ENCODE measurements around the gene CCL16.

Gene CCL16

DNA sequence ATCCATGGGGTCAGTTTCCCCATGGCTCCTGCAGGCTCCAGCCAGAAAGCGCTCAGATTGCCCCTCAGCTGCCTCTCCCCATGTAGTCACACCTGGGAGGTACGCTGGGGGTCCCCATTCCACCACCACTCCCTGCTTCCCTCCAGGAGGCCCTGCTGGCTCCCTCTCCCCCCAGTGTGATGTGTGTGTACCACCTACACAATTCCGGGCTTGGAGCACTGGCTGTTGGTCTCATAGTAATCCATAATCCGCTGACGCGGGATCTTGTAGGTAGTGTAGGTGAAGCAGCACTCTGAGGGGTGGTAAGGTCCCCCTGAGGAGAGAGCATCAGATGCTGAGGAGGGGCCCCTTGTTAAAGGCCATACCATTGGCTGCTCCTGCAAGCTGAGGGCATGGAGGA, 2.8 kb upstream of the CCL16 start:
- H3K27ac ChIP-seq (ENCODE audit: low read length) = no peak overlapping the region

DNA sequence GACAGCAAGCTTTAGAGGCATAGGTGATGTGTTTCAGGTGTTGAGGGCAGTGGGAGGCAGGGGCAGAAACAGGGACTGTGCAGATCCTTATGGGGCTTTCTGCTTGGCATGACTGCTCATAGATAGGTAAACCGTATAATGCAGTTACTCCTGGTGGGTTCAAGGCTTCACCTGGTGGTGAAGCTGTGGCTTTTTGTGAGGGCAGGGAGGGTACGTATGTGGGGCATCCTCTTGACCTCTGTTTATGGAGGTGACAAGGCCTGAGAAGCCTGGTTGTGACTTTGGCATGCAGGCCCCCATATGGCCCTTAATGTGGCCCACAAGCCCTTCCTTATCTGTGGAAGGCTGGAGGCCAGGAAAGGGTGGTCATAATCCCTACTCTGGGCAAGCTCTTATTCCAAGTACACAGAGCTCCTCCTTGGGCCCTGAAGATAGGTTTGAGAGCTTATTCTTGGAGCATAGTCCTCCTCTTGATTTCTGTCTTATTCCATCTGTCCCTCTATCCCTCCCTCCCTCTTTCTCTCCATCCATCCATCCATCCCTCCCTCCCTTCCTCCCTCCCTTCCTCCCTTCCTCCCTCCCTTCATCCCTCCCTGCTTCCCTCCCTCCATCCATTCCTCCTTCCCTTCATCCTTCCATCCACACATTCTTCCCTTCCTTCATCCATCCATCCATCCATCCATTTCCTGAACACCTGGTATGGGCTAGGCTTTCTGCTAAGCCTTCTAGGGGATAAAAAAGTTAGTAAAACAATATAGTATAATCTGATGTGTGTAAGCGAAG, 1.3 kb upstream of the CCL16 start:
- Histone ChIP-seq H3K9me3 (ENCODE audit: control insufficient read depth in 1 of 2, low read length in 2 of 2) (no peaks in the 10 kb centered on the region), H3K36me3 (ENCODE audit: control insufficient read depth in 1 of 2, insufficient read depth in 2 of 2, low read length in 2 of 2) (no peaks in the 10 kb centered on the region), H3K4me1 (ENCODE audit: control insufficient read depth in 1 of 2, insufficient read depth in 2 of 2, low read length in 2 of 2) (no peaks in the 10 kb centered on the region), H3K27ac (ENCODE audit: low read length) (no peak overlapping the region), H3K4me3 (ENCODE audit: low read depth in 1 of 2, low read length in 2 of 2) (no peak overlapping the region), H3K27me3 (ENCODE audit: low read depth, low read length) (no peaks in the 10 kb centered on the region)

More for the DNA sequence above, 2.8 kb upstream of the CCL16 start:
- Histone ChIP-seq H3K4me1 (ENCODE audit: control insufficient read depth in 1 of 2, insufficient read depth in 2 of 2, low read length in 2 of 2) (no peaks in the 10 kb centered on the region), H3K27me3 (ENCODE audit: low read depth, low read length) (no peaks in the 10 kb centered on the region), H3K9me3 (ENCODE audit: control insufficient read depth in 1 of 2, low read length in 2 of 2) (peaks cover 0 to 1% of the 10 kb centered on the region in 2 donors), H3K36me3 (ENCODE audit: control insufficient read depth in 1 of 2, insufficient read depth in 2 of 2, low read length in 2 of 2) (no peaks in the 10 kb centered on the region), H3K4me3 (ENCODE audit: low read depth in 1 of 2, low read length in 2 of 2) (no peak overlapping the region)

DNA sequence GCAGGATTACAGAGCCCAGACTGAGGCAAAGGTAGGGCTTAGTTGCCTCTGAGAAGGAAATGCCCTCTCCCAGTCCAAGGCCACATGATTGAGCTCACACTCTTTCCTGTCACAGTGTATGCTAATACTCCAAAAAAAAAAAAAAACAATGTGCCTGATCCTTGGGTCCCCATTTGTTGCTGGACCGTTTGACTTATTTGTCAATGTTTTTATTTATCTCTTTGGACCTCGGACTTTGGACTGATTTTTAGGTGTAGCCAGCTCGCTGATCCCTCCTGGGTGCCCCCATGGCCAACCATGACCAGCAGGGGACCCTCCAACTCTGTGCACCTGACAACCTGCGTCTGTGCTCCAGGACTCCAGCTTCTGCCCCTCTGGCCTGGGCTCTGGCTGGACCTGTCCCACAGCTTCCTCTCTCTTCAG, 622 bp upstream of the CCL16 start:
- no peak overlapping the region for H3K4me3 ChIP-seq (ENCODE audit: low read depth in 1 of 2, low read length in 2 of 2)
- no peak overlapping the region for H3K27ac ChIP-seq (ENCODE audit: low read length)
- H3K27me3 ChIP-seq (ENCODE audit: low read depth, low read length) = no peaks in the 10 kb centered on the region
- no peaks in the 10 kb centered on the region for H3K9me3 ChIP-seq (ENCODE audit: control insufficient read depth in 1 of 2, low read length in 2 of 2)
- no peaks in the 10 kb centered on the region for H3K4me1 ChIP-seq (ENCODE audit: control insufficient read depth in 1 of 2, insufficient read depth in 2 of 2, low read length in 2 of 2)
- no peaks in the 10 kb centered on the region for H3K36me3 ChIP-seq (ENCODE audit: control insufficient read depth in 1 of 2, insufficient read depth in 2 of 2, low read length in 2 of 2)

DNA sequence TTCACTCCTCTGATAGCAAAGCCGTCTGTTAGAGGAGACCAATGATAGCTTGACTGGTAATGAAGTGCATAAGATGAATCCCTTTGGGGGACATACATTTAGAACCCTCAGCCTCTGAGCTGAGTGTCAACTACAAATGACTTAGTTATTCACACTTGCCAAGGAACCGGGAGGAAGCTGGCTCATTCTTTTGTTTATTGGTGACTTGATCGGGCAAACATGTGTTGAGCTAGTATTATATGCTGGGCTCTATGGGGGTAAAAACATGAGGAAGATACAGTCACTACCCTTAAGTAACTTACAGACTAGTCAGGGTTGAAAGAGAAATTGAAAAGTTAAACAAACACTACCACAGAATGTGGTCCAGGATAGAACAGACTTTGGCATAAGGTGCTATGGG, 3.0 kb downstream of the CCL16 start:
- Histone ChIP-seq H3K4me3 (ENCODE audit: low read depth in 1 of 2, low read length in 2 of 2) (no peak overlapping the region), H3K27ac (ENCODE audit: low read length) (no peak overlapping the region), H3K9me3 (ENCODE audit: control insufficient read depth in 1 of 2, low read length in 2 of 2) (no peaks in the 10 kb centered on the region), H3K27me3 (ENCODE audit: low read depth, low read length) (no peaks in the 10 kb centered on the region), H3K4me1 (ENCODE audit: control insufficient read depth in 1 of 2, insufficient read depth in 2 of 2, low read length in 2 of 2) (no peaks in the 10 kb centered on the region), H3K36me3 (ENCODE audit: control insufficient read depth in 1 of 2, insufficient read depth in 2 of 2, low read length in 2 of 2) (no peaks in the 10 kb centered on the region)

DNA sequence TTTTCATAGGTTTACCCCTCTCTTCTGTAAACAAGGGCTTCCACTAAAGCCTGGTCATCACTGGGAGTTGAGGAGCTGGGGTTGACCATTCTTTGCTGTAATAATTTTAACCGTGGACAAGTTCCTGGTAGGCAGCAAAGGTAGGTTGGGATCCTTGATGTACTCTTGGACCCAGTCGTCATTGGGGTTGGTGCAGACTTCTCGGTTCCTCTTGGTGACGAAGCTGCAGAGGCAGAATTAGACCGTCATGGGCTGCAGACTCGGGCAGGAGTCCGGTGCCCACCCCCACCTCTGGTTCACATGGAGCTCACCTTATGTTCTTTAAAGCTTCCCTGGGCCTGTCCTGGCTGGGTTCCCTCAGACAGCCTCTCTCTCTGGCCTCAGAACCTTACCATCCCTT, 3.8 kb downstream of the CCL16 start:
- no peaks in the 10 kb centered on the region for H3K4me1 ChIP-seq (ENCODE audit: control insufficient read depth in 1 of 2, insufficient read depth in 2 of 2, low read length in 2 of 2)
- H3K4me3 ChIP-seq (ENCODE audit: low read depth in 1 of 2, low read length in 2 of 2) = no peak overlapping the region
- no peaks in the 10 kb centered on the region for H3K9me3 ChIP-seq (ENCODE audit: control insufficient read depth in 1 of 2, low read length in 2 of 2)
- no peaks in the 10 kb centered on the region for H3K27me3 ChIP-seq (ENCODE audit: low read depth, low read length)
- no peak overlapping the region for H3K27ac ChIP-seq (ENCODE audit: low read length)
- no peaks in the 10 kb centered on the region for H3K36me3 ChIP-seq (ENCODE audit: control insufficient read depth in 1 of 2, insufficient read depth in 2 of 2, low read length in 2 of 2)

DNA sequence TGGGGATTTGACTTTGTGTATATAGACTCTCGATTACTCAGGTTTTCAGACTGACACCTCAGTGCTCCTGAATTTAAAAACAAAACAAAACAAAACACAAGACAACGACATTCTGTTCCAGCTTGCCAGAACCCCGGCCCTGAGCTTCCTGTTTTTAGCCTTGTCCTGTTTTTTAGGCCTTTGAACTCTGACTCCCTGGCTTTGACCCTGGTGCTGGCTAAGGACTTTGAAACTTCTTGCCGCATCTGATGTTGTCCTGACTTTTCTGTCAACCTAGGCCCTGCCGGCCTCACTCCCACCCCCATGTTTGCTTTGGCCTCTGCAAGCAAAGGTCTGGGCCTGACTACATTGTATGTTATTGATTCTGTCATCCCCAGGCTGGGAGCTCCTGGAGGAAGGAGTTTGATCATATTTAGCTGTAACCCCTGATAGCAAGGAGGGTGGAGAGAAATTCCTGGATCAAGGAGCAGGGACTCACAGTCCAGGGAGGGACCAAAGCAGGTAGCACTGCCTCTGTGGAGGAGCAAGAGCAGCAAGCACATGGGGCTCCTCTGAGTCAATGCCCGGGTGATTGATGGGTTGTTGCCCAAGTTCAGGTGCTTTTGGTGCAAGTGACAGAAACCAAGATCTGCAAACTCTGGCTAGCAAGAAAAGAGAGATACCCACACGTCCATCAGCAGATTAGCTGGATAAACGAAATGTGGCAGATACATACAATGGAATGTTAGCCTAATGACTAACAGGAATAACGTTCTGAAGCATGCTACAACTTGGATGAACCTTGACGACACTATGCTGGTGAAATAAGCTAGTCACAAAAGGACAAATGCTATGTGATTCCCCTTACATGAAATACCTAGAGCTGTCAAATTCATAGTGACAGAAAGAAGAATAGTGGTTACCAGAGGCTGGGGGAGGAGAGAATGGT, 7.7 kb downstream of the CCL16 start:
- no peaks in the 10 kb centered on the region for H3K27me3 ChIP-seq (ENCODE audit: low read depth, low read length)
- no peak overlapping the region for H3K27ac ChIP-seq (ENCODE audit: low read length)
- H3K4me3 ChIP-seq (ENCODE audit: low read depth in 1 of 2, low read length in 2 of 2) = no peak overlapping the region
- H3K4me1 ChIP-seq (ENCODE audit: control insufficient read depth in 1 of 2, insufficient read depth in 2 of 2, low read length in 2 of 2) = no peaks in the 10 kb centered on the region
- no peaks in the 10 kb centered on the region for H3K36me3 ChIP-seq (ENCODE audit: control insufficient read depth in 1 of 2, insufficient read depth in 2 of 2, low read length in 2 of 2)
- no peaks in the 10 kb centered on the region for H3K9me3 ChIP-seq (ENCODE audit: control insufficient read depth in 1 of 2, low read length in 2 of 2)

DNA sequence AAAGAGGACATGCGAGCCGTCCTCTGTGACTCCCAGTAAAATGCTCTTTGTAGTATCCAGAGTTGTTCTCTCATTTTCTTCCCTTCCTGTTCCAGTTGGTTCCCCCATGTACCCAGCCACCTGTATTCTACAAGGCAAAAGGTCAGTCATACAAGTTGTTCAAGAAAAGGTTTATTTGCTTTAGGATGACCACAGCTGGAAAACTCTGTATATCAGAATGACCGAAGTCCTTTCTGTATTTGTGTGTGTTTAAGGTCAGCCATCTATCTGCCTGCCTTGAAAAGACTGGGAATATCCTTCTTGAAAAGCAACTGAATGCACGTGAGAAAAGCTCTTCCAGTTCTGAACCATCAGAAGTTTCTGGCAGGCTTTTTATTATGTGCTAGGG, 8.4 kb downstream of the CCL16 start:
- H3K27ac ChIP-seq (ENCODE audit: low read length) = no peak overlapping the region
- H3K4me1 ChIP-seq (ENCODE audit: control insufficient read depth in 1 of 2, insufficient read depth in 2 of 2, low read length in 2 of 2) = no peaks in the 10 kb centered on the region
- H3K36me3 ChIP-seq (ENCODE audit: control insufficient read depth in 1 of 2, insufficient read depth in 2 of 2, low read length in 2 of 2) = no peaks in the 10 kb centered on the region
- no peaks in the 10 kb centered on the region for H3K27me3 ChIP-seq (ENCODE audit: low read depth, low read length)
- H3K9me3 ChIP-seq (ENCODE audit: control insufficient read depth in 1 of 2, low read length in 2 of 2) = no peaks in the 10 kb centered on the region
- no peak overlapping the region for H3K4me3 ChIP-seq (ENCODE audit: low read depth in 1 of 2, low read length in 2 of 2)

DNA sequence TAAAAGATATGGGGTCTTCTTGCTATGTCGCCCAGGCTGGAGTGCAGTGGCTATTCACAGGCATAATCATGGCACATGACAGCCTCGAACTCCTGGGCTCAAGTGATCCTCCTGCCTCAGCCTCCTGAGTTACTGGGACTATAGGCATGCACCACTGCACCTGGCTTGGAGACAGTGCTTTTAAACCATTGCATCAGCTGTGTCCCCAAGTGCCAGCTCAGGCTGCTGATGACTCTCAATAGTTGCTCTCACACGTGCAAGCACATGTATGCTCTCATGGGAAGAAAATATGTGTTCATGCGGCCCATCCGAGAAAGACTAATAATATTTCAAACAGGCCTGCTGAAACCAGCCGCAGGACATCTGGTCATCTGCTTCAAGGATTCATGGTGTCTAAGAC, 8.8 kb downstream of the CCL16 start:
- H3K27ac ChIP-seq (ENCODE audit: low read length) = no peak overlapping the region
- H3K27me3 ChIP-seq (ENCODE audit: low read depth, low read length) = no peaks in the 10 kb centered on the region
- H3K4me3 ChIP-seq (ENCODE audit: low read depth in 1 of 2, low read length in 2 of 2) = no peak overlapping the region
- no peaks in the 10 kb centered on the region for H3K9me3 ChIP-seq (ENCODE audit: control insufficient read depth in 1 of 2, low read length in 2 of 2)
- no peaks in the 10 kb centered on the region for H3K4me1 ChIP-seq (ENCODE audit: control insufficient read depth in 1 of 2, insufficient read depth in 2 of 2, low read length in 2 of 2)
- H3K36me3 ChIP-seq (ENCODE audit: control insufficient read depth in 1 of 2, insufficient read depth in 2 of 2, low read length in 2 of 2) = no peaks in the 10 kb centered on the region

DNA sequence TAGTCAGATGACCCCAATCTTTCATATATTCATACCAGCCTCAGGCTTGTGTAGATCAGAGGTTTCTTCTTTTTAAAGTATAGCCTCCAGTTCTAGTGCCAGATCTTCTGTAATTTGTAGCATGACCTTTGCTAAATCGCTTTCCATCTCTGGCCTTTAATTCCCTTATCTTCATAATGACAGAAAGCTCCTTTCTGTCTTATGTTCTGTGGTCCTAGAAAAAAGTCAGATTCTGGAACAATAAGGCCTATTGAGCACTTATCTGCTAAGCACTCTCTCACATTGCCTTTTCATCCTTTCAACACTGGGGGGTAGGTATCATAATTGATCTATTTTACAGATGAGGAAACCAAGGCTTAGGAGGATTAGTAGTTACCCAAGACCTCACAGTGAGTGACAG, 9.2 kb downstream of the CCL16 start:
- H3K36me3 ChIP-seq (ENCODE audit: control insufficient read depth in 1 of 2, insufficient read depth in 2 of 2, low read length in 2 of 2) = no peaks in the 10 kb centered on the region
- H3K4me1 ChIP-seq (ENCODE audit: control insufficient read depth in 1 of 2, insufficient read depth in 2 of 2, low read length in 2 of 2) = no peaks in the 10 kb centered on the region
- no peak overlapping the region for H3K27ac ChIP-seq (ENCODE audit: low read length)
- no peaks in the 10 kb centered on the region for H3K27me3 ChIP-seq (ENCODE audit: low read depth, low read length)
- H3K4me3 ChIP-seq (ENCODE audit: low read depth in 1 of 2, low read length in 2 of 2) = no peak overlapping the region
- H3K9me3 ChIP-seq (ENCODE audit: control insufficient read depth in 1 of 2, low read length in 2 of 2) = no peaks in the 10 kb centered on the region

DNA sequence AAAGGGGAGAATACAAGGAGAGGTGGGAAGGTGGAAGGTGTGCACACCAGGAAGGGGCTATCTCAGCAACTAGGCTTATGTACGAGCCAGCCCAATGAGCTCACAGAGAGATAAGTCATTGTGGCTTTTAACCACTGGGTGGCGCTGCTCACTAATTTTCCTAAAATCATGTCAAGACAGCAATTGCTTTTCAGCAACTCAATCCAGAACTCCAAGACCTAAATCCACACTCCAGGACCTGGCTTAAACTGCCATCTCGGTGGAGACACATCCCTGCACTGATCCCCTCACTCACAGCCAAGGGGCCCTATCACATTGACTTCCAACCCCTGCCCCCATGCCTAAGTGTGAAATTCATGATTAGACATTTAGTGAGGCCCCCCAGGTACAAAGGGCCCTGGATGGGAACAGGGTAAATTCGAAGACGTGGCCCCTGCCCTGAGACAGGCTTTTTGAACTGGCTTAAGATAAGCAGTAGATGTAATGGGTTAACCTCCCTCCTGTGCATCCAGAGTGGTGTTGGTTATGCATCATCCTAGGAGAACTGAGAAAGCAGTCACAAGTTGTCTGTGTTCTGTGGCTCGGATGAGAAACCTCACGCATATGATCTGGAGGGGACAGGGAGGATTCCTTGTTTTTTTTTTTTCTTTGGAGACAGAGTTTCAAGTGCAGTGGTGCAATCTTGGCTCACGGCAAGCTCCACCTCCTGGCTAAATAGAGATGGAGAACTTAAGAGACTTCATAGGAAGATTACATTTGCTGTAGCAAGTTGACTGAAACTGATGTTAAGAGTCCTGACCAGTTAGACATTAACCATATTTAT, 11.5 kb downstream of the CCL16 start:
- H3K36me3 ChIP-seq (ENCODE audit: control insufficient read depth in 1 of 2, insufficient read depth in 2 of 2, low read length in 2 of 2) = no peaks in the 10 kb centered on the region
- no peak overlapping the region for H3K27ac ChIP-seq (ENCODE audit: low read length)
- H3K4me3 ChIP-seq (ENCODE audit: low read depth in 1 of 2, low read length in 2 of 2) = no peak overlapping the region
- H3K9me3 ChIP-seq (ENCODE audit: control insufficient read depth in 1 of 2, low read length in 2 of 2) = no peaks in the 10 kb centered on the region
- no peaks in the 10 kb centered on the region for H3K4me1 ChIP-seq (ENCODE audit: control insufficient read depth in 1 of 2, insufficient read depth in 2 of 2, low read length in 2 of 2)
- no peaks in the 10 kb centered on the region for H3K27me3 ChIP-seq (ENCODE audit: low read depth, low read length)

DNA sequence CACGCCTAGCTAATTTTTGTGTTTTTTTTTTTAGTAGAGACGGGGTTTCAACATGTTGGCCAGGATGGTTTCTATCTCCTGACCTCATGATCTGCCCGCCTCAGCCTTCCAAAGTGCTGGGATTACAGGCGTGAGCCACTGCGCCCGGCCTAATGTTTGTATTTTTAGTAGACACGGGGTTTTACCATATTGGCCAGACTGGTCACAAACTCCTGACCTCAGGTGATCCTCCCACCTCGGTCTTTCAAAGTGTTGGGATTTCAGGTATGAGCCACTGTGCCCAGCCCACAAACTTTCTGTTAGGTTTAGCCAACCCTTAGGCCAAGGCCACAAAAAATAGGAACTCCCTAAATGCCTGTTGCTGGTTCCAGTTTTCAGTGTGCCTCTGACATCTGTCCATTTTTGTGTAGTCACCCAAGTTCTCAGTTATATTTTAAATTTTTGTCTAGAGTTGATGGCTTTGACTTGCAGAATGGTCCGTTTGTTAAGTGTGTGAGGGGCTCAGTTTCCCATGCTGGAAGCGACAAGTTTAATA, 12.7 kb downstream of the CCL16 start:
- Histone ChIP-seq H3K4me1 (ENCODE audit: control insufficient read depth in 1 of 2, insufficient read depth in 2 of 2, low read length in 2 of 2) (no peaks in the 10 kb centered on the region), H3K9me3 (ENCODE audit: control insufficient read depth in 1 of 2, low read length in 2 of 2) (no peaks in the 10 kb centered on the region), H3K36me3 (ENCODE audit: control insufficient read depth in 1 of 2, insufficient read depth in 2 of 2, low read length in 2 of 2) (no peaks in the 10 kb centered on the region), H3K27me3 (ENCODE audit: low read depth, low read length) (no peaks in the 10 kb centered on the region), H3K27ac (ENCODE audit: low read length) (no peak overlapping the region), H3K4me3 (ENCODE audit: low read depth in 1 of 2, low read length in 2 of 2) (no peak overlapping the region)

Data from muscle layer of duodenum (tissue), 2 donors.